ENCODE data around the gene DHX35. TPM values are rescaled to one million over a fixed set of nuclear protein-coding genes. Genes with fewer than 3 reads are reported as not detected.

The DHX35 gene
- total and polyA plus RNA-seq, 9 donors = 11.2 to 14.5 (median 12.0) TPM

DNA sequence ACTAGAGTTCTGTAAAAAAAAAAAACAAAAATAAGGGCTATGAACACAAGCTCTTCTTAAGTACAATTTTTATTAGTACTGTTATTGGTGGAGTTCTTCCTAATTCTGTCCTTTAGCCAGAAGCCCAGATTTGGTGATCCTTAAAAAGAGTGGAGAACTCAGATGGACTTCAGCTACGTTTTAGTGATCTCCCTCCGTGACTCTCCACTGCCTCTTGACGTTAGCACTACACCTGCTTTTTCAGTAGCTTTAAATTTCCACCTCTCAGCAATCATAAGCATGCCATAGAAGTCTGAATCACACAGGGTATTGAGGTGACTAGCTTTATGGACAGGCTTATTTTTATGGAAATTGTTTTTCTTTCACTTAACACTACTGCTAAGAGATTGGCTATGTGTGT is 17.7 kb downstream of the DHX35 start:
- H3K36me3 ChIP-seq = no peaks in the 10 kb centered on the region
- no peak overlapping the region for H3K27ac ChIP-seq
- intact Hi-C loops (cut with DNase I) = no loop called here
- DNase-seq = no peak
- 92 to 95% (median 93%) methylated on average over 3 of the region's 3 CpGs for WGBS, 3 donors
- TF ChIP-seq EP300 (IDR thresholded peaks at IDR 0.05) (no peak), POLR2A (IDR thresholded peaks at IDR 0.05) (no peak)
- TF ChIP-seq, protein P1, sequence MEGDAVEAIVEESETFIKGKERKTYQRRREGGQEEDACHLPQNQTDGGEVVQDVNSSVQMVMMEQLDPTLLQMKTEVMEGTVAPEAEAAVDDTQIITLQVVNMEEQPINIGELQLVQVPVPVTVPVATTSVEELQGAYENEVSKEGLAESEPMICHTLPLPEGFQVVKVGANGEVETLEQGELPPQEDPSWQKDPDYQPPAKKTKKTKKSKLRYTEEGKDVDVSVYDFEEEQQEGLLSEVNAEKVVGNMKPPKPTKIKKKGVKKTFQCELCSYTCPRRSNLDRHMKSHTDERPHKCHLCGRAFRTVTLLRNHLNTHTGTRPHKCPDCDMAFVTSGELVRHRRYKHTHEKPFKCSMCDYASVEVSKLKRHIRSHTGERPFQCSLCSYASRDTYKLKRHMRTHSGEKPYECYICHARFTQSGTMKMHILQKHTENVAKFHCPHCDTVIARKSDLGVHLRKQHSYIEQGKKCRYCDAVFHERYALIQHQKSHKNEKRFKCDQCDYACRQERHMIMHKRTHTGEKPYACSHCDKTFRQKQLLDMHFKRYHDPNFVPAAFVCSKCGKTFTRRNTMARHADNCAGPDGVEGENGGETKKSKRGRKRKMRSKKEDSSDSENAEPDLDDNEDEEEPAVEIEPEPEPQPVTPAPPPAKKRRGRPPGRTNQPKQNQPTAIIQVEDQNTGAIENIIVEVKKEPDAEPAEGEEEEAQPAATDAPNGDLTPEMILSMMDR (IDR thresholded peaks at IDR 0.05) = no peak
- H3K4me3 ChIP-seq = no peak overlapping the region
- H3K27me3 ChIP-seq = no peaks in the 10 kb centered on the region
- H3K4me1 ChIP-seq (ENCODE audit: insufficient read depth) = no peaks in the 10 kb centered on the region
- no peaks in the 10 kb centered on the region for H3K9me3 ChIP-seq

DNA sequence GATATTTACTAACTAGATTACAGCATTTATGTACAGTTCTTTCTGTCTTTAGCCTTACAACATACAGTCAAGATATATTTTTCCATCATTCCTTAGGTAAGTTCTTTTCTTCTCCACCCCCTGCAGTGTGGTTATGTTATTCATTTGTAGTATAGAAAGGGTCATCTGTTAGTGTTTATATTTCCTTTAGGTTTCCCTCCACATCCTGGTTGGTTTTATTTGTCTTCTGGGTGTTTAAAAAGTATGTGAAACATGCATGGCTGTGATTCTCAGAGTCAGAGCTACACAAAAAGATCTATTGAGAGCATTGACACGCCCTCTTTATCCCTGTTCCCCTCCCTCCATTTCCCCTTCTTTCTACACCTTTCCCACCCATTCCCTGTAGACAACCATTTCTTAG is 20.1 kb downstream of the DHX35 start:
- H3K36me3 ChIP-seq = no peaks in the 10 kb centered on the region

DNA sequence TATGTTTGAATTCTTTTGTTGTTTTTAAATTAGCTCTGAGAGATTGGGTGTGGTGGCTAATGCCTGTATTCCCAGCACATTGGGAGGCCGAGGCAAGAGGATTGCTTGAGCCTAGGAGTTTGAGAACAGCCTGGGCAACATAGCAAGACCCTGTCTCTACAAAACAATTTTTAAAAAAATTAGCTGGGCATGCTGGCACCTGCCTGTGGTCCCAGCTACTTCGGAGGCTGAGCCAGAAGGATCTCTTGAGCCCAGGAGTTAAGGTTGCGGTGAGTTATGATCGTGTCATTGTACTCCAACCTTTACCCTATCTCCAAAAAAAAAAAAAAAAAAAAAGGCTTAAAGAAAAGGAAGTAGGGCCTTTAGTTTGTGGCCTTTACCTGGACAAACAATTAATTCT is 22.9 kb downstream of the DHX35 start:
- intact Hi-C loops (cut with DNase I) = no loop called here
- Histone ChIP-seq H3K4me1 (ENCODE audit: insufficient read depth) (no peaks in the 10 kb centered on the region), H3K36me3 (no peaks in the 10 kb centered on the region), H3K27ac (no peak overlapping the region), H3K27me3 (no peaks in the 10 kb centered on the region), H3K9me3 (no peaks in the 10 kb centered on the region), H3K4me3 (no peak overlapping the region)
- TF ChIP-seq EP300 (IDR thresholded peaks at IDR 0.05) (no peak), POLR2A (IDR thresholded peaks at IDR 0.05) (no peak)
- TF ChIP-seq, protein P1 (IDR thresholded peaks at IDR 0.05) = no peak
- no peak for DNase-seq
- 48 to 66% (median 60%) methylated on average over 4 of the region's 4 CpGs for WGBS, 3 donors

More for the DNA sequence above, 20.1 kb downstream of the DHX35 start:
- Histone ChIP-seq H3K9me3 (no peaks in the 10 kb centered on the region), H3K4me1 (ENCODE audit: insufficient read depth) (no peaks in the 10 kb centered on the region), H3K27ac (no peak overlapping the region), H3K4me3 (no peak overlapping the region), H3K27me3 (no peaks in the 10 kb centered on the region)
- no peak for DNase-seq
- TF ChIP-seq, protein P1 (IDR thresholded peaks at IDR 0.05) = no peak
- no peak for TF ChIP-seq EP300 (IDR thresholded peaks at IDR 0.05)
- TF ChIP-seq POLR2A (IDR thresholded peaks at IDR 0.05) = no peak
- intact Hi-C loops (cut with DNase I) = no loop called here
- WGBS, 3 donors = 87 to 93% (median 91%) methylated on average over 1 of the region's 1 CpG

DNA sequence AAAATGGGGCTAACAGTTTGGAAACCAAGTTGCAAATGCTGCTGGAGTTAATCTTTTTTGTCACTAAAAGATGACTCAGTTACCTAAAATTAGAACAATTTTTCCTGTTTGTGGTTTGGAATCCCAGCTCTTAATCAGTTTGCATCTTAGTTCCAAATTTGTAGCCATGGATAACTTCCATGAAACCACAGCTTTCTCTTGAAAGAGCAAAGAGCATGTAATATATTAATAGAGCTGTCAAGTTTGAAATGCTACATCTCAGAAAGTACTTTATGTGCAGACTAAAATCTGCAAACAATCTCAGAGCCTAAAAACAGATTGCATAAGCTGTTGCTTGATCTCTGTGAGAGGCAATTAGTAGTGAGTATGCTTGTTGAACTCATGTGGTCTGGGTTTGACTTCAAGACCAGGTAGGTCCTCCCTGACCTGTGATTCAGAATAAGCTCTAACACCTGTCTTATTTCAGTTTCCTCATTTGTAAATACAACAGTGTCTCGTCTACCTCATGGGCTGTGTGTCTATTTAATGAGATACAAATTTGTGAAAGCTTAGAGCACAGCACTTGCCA is 23.5 kb downstream of the DHX35 start:
- TF ChIP-seq EP300 (IDR thresholded peaks at IDR 0.05) (no peak), POLR2A (IDR thresholded peaks at IDR 0.05) (no peak)
- TF ChIP-seq, protein P1 (IDR thresholded peaks at IDR 0.05) = no peak
- Histone ChIP-seq H3K4me1 (ENCODE audit: insufficient read depth) (no peaks in the 10 kb centered on the region), H3K36me3 (no peaks in the 10 kb centered on the region), H3K4me3 (no peak overlapping the region), H3K9me3 (no peaks in the 10 kb centered on the region), H3K27ac (no peak overlapping the region), H3K27me3 (no peaks in the 10 kb centered on the region)
- intact Hi-C loops (cut with DNase I) = no loop called here
- DNase-seq = no peak
- whole genome bisulfite sequencing, 3 donors = 13 to 24% (median 19%) methylated on average over 1 of the region's 1 CpG

Measured in ovary (tissue), 9 donors.